GM19452 (cell line): ENCODE results near the gene STARD10.
A peak's percentile ranks its signal among the peaks of the same experiment; 100 is the strongest.

ENCODE experiments used
- ATAC-seq: cut with Tn5 transposase; IDR thresholded peaks from one replicate; pipeline ENCODE4 v1.9.1; 2021; ENCODE audit not compliant: unreplicated experiment

STARD10 gene

GRCh38 chr11:72732329-72732728 is 61.5 kb downstream of the STARD10 start:
- no peak for ATAC-seq

DNA sequence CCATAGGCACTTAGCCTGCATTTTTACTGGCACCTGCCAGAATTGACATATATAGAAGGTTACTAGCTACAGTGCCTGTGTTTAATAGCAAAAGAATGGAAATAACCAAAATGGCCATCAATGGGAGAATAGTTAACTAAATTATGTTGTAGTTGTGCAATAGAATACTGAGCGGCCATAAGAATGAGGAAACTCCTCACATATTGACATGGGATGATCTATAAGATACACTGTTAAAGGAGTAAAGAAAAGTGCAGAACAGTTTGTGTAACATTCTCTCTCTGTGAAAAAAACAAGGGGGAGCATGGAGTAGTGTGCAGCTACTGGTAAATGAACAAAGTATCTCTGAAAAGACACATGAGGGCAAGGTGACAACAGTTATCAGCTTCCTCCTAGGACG is 63.1 kb downstream of the STARD10 start:
- ATAC-seq, result no peak

GRCh38 chr11:72730243-72730642 is 63.6 kb downstream of the STARD10 start:
- ATAC-seq, result no peak

- ATAC-seq, result no peak
Observed at GRCh38 chr11:72727521-72727920, 66.3 kb downstream of the STARD10 start.

GRCh38 chr11:72726266-72727220 is 67.3 kb downstream of the STARD10 start:
- ATAC-seq, result no peak

DNA sequence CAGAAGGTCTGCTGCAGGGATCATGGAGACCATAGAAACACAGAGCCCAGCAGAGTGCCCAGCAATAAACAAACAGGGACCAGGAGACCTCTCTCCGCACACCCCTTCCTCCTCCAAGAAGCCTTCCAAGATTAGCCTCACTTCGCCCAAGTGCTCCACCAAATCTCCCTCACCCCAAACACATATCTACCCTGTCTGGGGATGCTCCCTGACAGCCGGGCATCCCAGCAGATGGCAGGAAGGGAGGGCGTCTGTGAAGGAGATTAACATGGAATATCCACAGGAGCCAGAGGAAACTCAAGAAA is 68.2 kb downstream of the STARD10 start:
- no peak for ATAC-seq

DNA sequence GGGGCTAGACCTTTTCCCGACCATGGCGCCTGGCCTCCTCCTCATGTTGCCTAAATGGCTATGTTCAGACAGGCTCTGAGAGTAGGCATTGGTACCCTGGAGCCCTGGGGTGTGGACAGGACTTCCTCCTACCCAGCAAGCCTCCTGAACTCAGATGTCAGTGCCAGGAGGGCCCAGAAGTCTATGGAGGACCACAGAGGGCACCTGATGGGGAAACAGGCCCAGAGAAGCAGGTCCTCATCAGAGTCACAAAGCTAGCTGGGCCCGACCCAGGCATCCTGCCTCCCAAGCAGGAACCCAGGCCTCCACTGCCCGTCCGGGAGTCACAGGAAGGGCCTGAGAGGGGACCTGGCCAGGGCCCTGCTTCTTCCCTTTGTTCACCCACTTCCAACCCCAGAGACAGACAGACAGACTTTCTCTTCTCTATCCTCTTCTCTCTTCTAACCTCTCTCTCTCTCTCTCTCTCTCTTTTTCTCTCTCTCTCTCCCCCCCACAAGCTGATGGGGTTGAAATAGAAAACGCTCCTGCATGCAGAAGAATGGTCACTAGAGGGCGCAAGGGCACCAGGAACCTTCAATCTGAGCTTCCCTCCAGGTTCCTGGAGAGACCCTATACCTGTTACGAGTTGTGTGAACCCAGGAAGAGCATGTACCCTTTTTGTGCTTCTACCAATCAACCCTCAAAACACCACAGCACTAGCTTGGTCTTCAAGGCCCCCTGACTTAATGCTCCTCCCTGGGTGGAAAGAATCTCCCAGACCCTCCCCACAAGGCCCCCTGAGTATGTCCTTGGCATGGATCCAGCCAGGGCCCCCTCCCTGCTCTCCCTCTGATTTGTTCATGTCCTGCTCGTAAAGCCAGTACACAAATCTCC is 68.8 kb downstream of the STARD10 start:
- no peak for ATAC-seq

GRCh38 chr11:72724021-72724551 is 69.8 kb downstream of the STARD10 start:
- no peak for ATAC-seq

- no peak for ATAC-seq
Observed at GRCh38 chr11:72723508-72723907, 70.3 kb downstream of the STARD10 start.

DNA sequence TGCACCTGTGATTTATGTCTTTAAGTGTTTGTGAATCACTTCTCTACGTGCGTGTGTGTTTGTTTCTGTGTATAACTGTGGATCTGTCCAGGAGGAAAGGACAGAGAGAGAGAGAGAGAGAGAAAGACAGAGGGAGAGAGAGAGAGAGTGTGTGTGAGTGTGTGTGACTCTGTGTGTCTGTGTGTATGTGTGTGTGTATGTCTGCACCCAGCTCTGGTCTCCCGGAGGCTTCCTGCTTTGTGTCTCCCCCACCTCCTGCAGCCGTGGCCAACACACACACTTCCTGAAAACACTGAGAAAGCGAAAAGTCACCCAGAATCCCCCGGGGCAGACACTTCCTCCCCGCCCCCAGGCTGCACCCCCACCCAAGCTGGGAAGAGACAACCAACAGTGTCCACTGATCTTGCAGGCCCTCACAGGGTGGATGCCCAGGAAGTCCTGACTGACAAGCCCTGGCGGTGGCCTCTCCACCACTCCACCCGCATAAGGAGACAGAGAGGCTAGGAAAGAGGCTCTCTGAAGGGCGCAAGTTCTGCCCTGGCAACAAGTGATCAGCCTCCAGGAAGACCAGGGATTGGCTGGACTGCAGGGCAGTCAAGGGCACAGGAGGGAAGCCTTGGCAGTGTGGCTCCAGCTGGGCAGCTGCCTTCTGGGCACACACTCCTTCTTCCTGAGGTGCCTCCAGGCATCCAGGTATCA is 71.6 kb downstream of the STARD10 start:
- peak; percentile 73 for ATAC-seq

DNA sequence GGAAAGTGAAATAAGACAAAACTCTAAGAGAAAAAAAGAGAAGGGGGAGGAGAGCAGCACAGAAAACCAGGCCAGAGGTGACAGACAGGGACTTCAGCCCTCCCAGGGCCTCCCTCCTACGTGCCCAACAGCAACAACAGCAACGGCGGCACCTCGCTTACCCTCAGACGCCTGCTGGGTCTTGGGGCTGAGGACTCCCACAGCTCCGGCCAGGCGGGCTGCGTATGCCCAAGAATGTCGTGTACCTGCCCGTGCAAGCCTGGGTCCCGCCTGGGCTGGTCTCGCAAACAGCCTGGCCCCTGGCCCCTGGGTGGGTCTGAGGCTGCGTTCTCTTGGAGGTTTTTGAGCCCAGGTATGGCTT is 72.2 kb downstream of the STARD10 start:
- no peak for ATAC-seq

- no peak for ATAC-seq
Observed at GRCh38 chr11:72721276-72721675, 72.6 kb downstream of the STARD10 start.

DNA sequence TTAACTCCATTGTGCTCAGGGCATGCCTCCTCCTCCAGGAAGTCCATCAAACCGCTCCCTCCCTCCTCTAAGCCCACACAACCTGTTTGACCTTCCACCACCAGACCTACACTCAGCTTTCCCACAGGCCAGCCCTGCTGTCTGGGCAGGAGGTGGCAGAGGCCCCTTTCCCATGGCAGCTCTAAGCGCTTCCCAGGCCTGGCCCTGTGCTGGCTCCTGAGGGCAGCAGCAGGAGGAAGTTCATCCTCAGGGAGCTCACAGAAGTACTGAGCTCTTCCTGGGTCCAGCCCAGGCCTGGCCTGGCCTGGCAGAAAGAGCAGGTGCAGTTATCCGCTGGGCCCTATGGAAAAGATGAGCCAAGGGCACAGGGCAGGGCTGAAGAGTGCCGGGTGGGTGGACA is 73.1 kb downstream of the STARD10 start:
- no peak for ATAC-seq

DNA sequence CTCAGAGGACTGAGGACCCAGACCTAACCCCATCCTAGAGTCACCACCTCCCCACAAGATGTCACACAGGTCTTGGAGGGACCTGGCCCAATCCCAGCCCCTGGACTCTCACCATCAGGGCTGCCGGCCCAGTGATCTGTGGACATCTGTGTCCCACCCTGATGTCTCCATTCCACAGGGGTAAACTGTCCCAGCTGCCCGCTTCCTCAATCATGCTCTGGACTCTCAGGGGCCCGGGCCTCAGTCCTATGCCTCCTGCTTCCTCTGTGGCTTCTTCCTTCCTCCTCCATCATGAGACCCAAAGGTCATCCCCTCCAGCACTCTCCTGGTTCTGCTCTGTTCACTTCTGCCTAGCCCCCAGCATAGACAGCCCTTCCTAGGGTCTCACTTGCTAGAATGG is 73.8 kb downstream of the STARD10 start:
- no peak for ATAC-seq

- ATAC-seq, result no peak
Observed at GRCh38 chr11:72719551-72719950, 74.3 kb downstream of the STARD10 start.

GRCh38 chr11:72719144-72719543 is 74.7 kb downstream of the STARD10 start:
- ATAC-seq, result no peak

- no peak for ATAC-seq
Observed at GRCh38 chr11:72718101-72718501, 75.7 kb downstream of the STARD10 start.

DNA sequence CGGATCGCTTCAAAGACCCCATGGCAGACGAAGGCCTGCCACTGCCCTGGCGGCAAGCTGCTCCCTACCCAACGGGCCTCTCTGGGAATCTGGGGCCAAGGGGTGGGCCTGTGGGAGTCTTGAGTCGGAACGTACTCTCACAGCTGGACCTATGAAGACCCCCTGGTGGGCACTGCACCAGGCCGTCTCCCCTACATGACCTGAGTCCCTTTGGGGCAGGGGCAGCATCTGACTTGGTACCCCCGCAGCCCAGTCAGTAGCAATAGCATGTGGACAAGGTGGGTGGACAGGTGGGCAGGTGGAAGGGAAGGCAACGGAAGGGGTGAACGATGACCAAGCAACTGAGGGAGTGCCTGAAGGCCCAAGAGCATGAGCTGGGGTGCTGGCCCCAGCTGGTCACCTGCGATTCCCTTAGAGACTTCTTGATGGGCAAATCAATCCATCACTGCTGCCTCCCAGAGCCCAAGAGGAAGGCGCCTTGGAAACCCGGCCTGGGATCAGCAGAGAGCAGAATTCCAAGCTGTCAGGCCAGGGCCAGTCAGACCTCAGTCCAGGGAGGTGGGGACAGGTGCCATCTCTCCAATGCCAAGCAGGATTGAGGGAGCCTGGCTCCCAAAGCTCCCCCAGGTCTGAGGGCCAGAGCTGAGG is 76.9 kb downstream of the STARD10 start:
- ATAC-seq, result no peak

- no peak for ATAC-seq
Observed at GRCh38 chr11:72716290-72716689, 77.6 kb downstream of the STARD10 start.

GRCh38 chr11:72712841-72713240 is 81.0 kb downstream of the STARD10 start:
- ATAC-seq, result no peak
